Naive thymus-derived CD8-positive, alpha-beta T cell (primary cell): Measurements from ENCODE around the gene SGK1. TPM values are rescaled to one million over a fixed set of nuclear protein-coding genes. Genes with fewer than 3 reads are reported as not detected.
"Not testable (repeated sequence)": the region's sequence is repeated elsewhere in the genome, so short reads cannot be mapped to it uniquely, and the experiment has no call there.

Source experiments
- ATAC-seq, 2 donors: fragments of 150-1000 bp; cut with Tn5 transposase in 1 of 2; sonication (Bioruptor Pico), chemical (Tn5 transposase) in 1 of 2; 1 replicate in 1 of 2; 2 replicates in 1 of 2; pipeline ENCODE4 v1.10.0; 2021; ENCODE audit warnings: mild to moderate bottlenecking in 2 of 2, moderate library complexity in 2 of 2
- POLR2A ChIA-PET: fragments of 350-600 bp; sonication (Branson Sonifier 250); formaldehyde crosslinking; loops from one replicate; lab custom pipeline; 2021; ENCODE audit warnings: antibody characterized with exemption; lab: Charles Lee
- DNase-seq, 10 donors: peaks; one replicate each; pipeline versions ENCODE4 v3.0.0 to v3.0.0-alpha.2; 2020 to 2022
- H3K27ac Mint-ChIP-seq, 10 donors: one replicate each; pipeline ENCODE4 v1.8.0; 2020 to 2022; ENCODE audit warnings: mild to moderate bottlenecking in 10 of 10, mixed read lengths in 10 of 10, moderate library complexity in 4 of 10, inconsistent platforms in 1 of 10
- H3K27me3 Mint-ChIP-seq, 5 donors: one replicate each; pipeline ENCODE4 v1.8.0; 2021 to 2022; ENCODE audit warnings: mixed read lengths in 5 of 5
- H3K36me3 Mint-ChIP-seq, 3 donors: one replicate each; pipeline ENCODE4 v1.8.0; 2020 to 2022; ENCODE audit warnings: mixed read lengths in 3 of 3, mild to moderate bottlenecking in 2 of 3, inconsistent platforms in 1 of 3
- H3K4me1 Mint-ChIP-seq, 4 donors: one replicate each; pipeline ENCODE4 v1.8.0; 2021 to 2022; ENCODE audit warnings: mixed read lengths in 4 of 4
- H3K4me3 Mint-ChIP-seq, 10 donors: one replicate each; pipeline ENCODE4 v1.8.0; 2020 to 2022; ENCODE audit warnings: mild to moderate bottlenecking in 10 of 10, mixed read lengths in 10 of 10, moderate library complexity in 6 of 10, inconsistent platforms in 1 of 10
- H3K9me3 Mint-ChIP-seq, 9 donors: one replicate each; pipeline ENCODE4 v1.8.0; 2020 to 2022; ENCODE audit warnings: mixed read lengths in 9 of 9, mild to moderate bottlenecking in 3 of 9, inconsistent platforms in 1 of 9, moderate library complexity in 1 of 9
- polyA plus RNA-seq, 3 donors: library from polyadenylated mRNA; unstranded; fragments of 300-500 nt; fragmentation: Illumina TruSeq; gene quantifications; one replicate each; pipeline ENCODE4 v1.2.3, GENCODE V29; 2021
- total RNA-seq, 8 experiments: library from RNA in 2 of 8; stranded (reverse) in 2 of 8; gene quantifications; one replicate each; pipeline ENCODE4 v1.2.3 and lab custom pipeline; 2021 to 2026

Gene SGK1
- total and polyA plus RNA-seq, 5 experiments from 2014 or later, result 3.7 to 23.5 (median 9.0) TPM

- Mint-ChIP-seq H3K27ac (peak overlapping the region in 3 of 10 donors; percentile 25 to 75 (median 30)), H3K9me3 (no peaks in the 10 kb centered on the region), H3K27me3 (peaks cover 0 to 8% (median 0%) of the 10 kb centered on the region in 5 donors), H3K36me3 (no peaks in the 10 kb centered on the region), H3K4me1 (peaks cover 5 to 38% (median 19%) of the 10 kb centered on the region in 4 donors), H3K4me3 (no peak overlapping the region)
- ATAC-seq (no peak), DNase-seq (no peak)
- POLR2A ChIA-PET, result no interaction called here
These were observed 5.8 kb downstream of the SGK1 start for GRCh38 chr6:134312038-134312660.

- Mint-ChIP-seq H3K4me1 (peaks cover 1 to 28% (median 11%) of the 10 kb centered on the region in 4 donors), H3K36me3 (no peaks in the 10 kb centered on the region), H3K27me3 (peaks cover 0 to 1% (median 0%) of the 10 kb centered on the region in 5 donors), H3K9me3 (no peaks in the 10 kb centered on the region), H3K4me3 (no peak overlapping the region), H3K27ac (peak overlapping the region in 4 of 10 donors; percentile 34 to 72 (median 50))
- ATAC-seq (no peak), DNase-seq (no peak)
- POLR2A ChIA-PET, result no interaction called here
These were observed 7.1 kb downstream of the SGK1 start for GRCh38 chr6:134310817-134311216.

GRCh38 chr6:134309983-134310605 is 7.8 kb downstream of the SGK1 start:
- H3K4me1 Mint-ChIP-seq, result peaks cover 1 to 30% (median 11%) of the 10 kb centered on the region in 4 donors
- H3K27me3 Mint-ChIP-seq, result peaks cover 0 to 1% (median 0%) of the 10 kb centered on the region in 5 donors
- no peak overlapping the region for H3K4me3 Mint-ChIP-seq
- H3K9me3 Mint-ChIP-seq, result no peaks in the 10 kb centered on the region
- ATAC-seq, result no peak
- no peaks in the 10 kb centered on the region for H3K36me3 Mint-ChIP-seq
- no peak for DNase-seq
- POLR2A ChIA-PET, result interaction anchor here (0.6 kb wide), 1 partner anchor 8 kb away, joined by 4 read pairs; the partner anchor contains the start of gene SGK1
- H3K27ac Mint-ChIP-seq, result peak overlapping the region in 3 of 10 donors; percentile 35 to 65 (median 63)

GRCh38 chr6:134309227-134309626 is 8.7 kb downstream of the SGK1 start:
- POLR2A ChIA-PET, result no interaction called here
- H3K27me3 Mint-ChIP-seq, result no peaks in the 10 kb centered on the region
- peak overlapping the region in 7 of 10 donors; percentile 23 to 67 (median 51) for H3K27ac Mint-ChIP-seq
- H3K36me3 Mint-ChIP-seq, result no peaks in the 10 kb centered on the region
- peaks cover 5 to 35% (median 16%) of the 10 kb centered on the region in 4 donors for H3K4me1 Mint-ChIP-seq
- DNase-seq (no peak), ATAC-seq (no peak)
- peak overlapping the region in 1 of 10 donors; percentile 2 for H3K4me3 Mint-ChIP-seq
- no peaks in the 10 kb centered on the region for H3K9me3 Mint-ChIP-seq

- DNase-seq (no peak), ATAC-seq (no peak)
- H3K36me3 Mint-ChIP-seq, result no peaks in the 10 kb centered on the region
- no peaks in the 10 kb centered on the region for H3K27me3 Mint-ChIP-seq
- no peaks in the 10 kb centered on the region for H3K9me3 Mint-ChIP-seq
- peak overlapping the region in 1 of 10 donors; percentile 34 for H3K4me3 Mint-ChIP-seq
- peaks cover 6 to 36% (median 16%) of the 10 kb centered on the region in 4 donors for H3K4me1 Mint-ChIP-seq
- peak overlapping the region in 4 of 10 donors; percentile 23 to 75 (median 42) for H3K27ac Mint-ChIP-seq
- POLR2A ChIA-PET, result no interaction called here
These were observed 9.1 kb downstream of the SGK1 start for GRCh38 chr6:134308800-134309199.

- POLR2A ChIA-PET, result interaction anchor here (2.3 kb wide), 1 partner anchor 10 kb away, joined by 11 read pairs; the partner anchor contains the start of gene SGK1
- DNase-seq, result no peak
- H3K4me1 Mint-ChIP-seq, result peaks cover 6 to 29% (median 13%) of the 10 kb centered on the region in 4 donors
- peak overlapping the region in 4 of 10 donors; percentile 25 to 59 (median 42) for H3K4me3 Mint-ChIP-seq
- no peaks in the 10 kb centered on the region for H3K27me3 Mint-ChIP-seq
- no peaks in the 10 kb centered on the region for H3K9me3 Mint-ChIP-seq
- peak overlapping the region in 6 of 10 donors; percentile 5 to 63 (median 32) for H3K27ac Mint-ChIP-seq
- peak in 1 of 2 donors; percentile 62 for ATAC-seq
- no peaks in the 10 kb centered on the region for H3K36me3 Mint-ChIP-seq
These were observed 10.0 kb downstream of the SGK1 start for GRCh38 chr6:134307870-134308269.

- ATAC-seq, result no peak
- H3K36me3 Mint-ChIP-seq, result no peaks in the 10 kb centered on the region
- no peak for DNase-seq
- peaks cover 6 to 30% (median 12%) of the 10 kb centered on the region in 4 donors for H3K4me1 Mint-ChIP-seq
- peak overlapping the region in 1 of 10 donors; percentile 34 for H3K27ac Mint-ChIP-seq
- no peak overlapping the region for H3K4me3 Mint-ChIP-seq
- H3K9me3 Mint-ChIP-seq, result no peaks in the 10 kb centered on the region
- H3K27me3 Mint-ChIP-seq, result no peaks in the 10 kb centered on the region
- POLR2A ChIA-PET, result interaction anchor here (0.6 to 2.3 kb wide), 2 partner anchors 10 to 27 kb away, joined by 8 to 11 read pairs; partner anchors contain the start of gene SGK1
These were observed 10.8 kb downstream of the SGK1 start for GRCh38 chr6:134307075-134307474.

- H3K9me3 Mint-ChIP-seq, POLR2A ChIA-PET, DNase-seq, H3K27me3 Mint-ChIP-seq, H3K36me3 Mint-ChIP-seq, ATAC-seq: not testable (repeated sequence)
- Mint-ChIP-seq H3K27ac (peak overlapping the region in 6 of 10 donors; percentile 39 to 79 (median 66)), H3K4me1 (peaks cover 4 to 28% (median 16%) of the 10 kb centered on the region in 4 donors), H3K4me3 (peak overlapping the region in 3 of 10 donors; percentile 0 to 52 (median 28))
These were observed 13.5 kb downstream of the SGK1 start for GRCh38 chr6:134304381-134304780.

- Mint-ChIP-seq H3K4me3 (no peak overlapping the region), H3K27me3 (no peaks in the 10 kb centered on the region), H3K27ac (peak overlapping the region in 5 of 10 donors; percentile 8 to 65 (median 20)), H3K4me1 (peaks cover 4 to 32% (median 15%) of the 10 kb centered on the region in 4 donors), H3K36me3 (no peaks in the 10 kb centered on the region), H3K9me3 (peaks cover 0 to 1% (median 0%) of the 10 kb centered on the region in 9 donors)
- DNase-seq (no peak), ATAC-seq (no peak)
- POLR2A ChIA-PET, result no interaction called here
These were observed 14.0 kb downstream of the SGK1 start for GRCh38 chr6:134303891-134304290.

GRCh38 chr6:134299236-134299635 is 18.7 kb downstream of the SGK1 start:
- Mint-ChIP-seq H3K4me3 (no peak overlapping the region), H3K4me1 (peaks cover 7 to 25% (median 16%) of the 10 kb centered on the region in 4 donors)
- POLR2A ChIA-PET, result no interaction called here

GRCh38 chr6:134296762-134297161 is 21.1 kb downstream of the SGK1 start:
- DNase-seq (no peak), ATAC-seq (no peak)
- H3K9me3 Mint-ChIP-seq, result peaks cover 0 to 1% (median 0%) of the 10 kb centered on the region in 9 donors
- no peaks in the 10 kb centered on the region for H3K36me3 Mint-ChIP-seq
- H3K27me3 Mint-ChIP-seq, result no peaks in the 10 kb centered on the region
- POLR2A ChIA-PET, result interaction anchor here (1.2 kb wide), 1 partner anchor 83 kb away, joined by 3 read pairs; no protein-coding TSS in a partner anchor
- H3K27ac Mint-ChIP-seq, result no peak overlapping the region
- no peak overlapping the region for H3K4me3 Mint-ChIP-seq
- peaks cover 9 to 24% (median 14%) of the 10 kb centered on the region in 4 donors for H3K4me1 Mint-ChIP-seq

More at GRCh38 chr6:134299236-134299635, 18.7 kb downstream of the SGK1 start:
- Mint-ChIP-seq H3K27ac (peak overlapping the region in 2 of 10 donors; percentile 6 to 9), H3K9me3 (peaks cover 0 to 1% (median 0%) of the 10 kb centered on the region in 9 donors), H3K27me3 (no peaks in the 10 kb centered on the region), H3K36me3 (no peaks in the 10 kb centered on the region)
- DNase-seq, result no peak
- ATAC-seq, result no peak

- ATAC-seq, result no peak
- POLR2A ChIA-PET, result interaction anchor here (0.7 kb wide), 1 partner anchor 111 kb away, joined by 3 read pairs; no protein-coding TSS in a partner anchor
- Mint-ChIP-seq H3K36me3 (no peaks in the 10 kb centered on the region), H3K4me1 (peaks cover 9 to 22% (median 14%) of the 10 kb centered on the region in 4 donors), H3K27ac (peak overlapping the region in 3 of 10 donors; percentile 16 to 41 (median 29)), H3K27me3 (no peaks in the 10 kb centered on the region), H3K4me3 (no peak overlapping the region), H3K9me3 (peaks cover 0 to 1% (median 0%) of the 10 kb centered on the region in 9 donors)
- DNase-seq, result no peak
These were observed 21.9 kb downstream of the SGK1 start for GRCh38 chr6:134295953-134296553.
